Mesothelial cell of epicardium (in vitro differentiated cells): Measurements from ENCODE around the gene MRPL40. TPM values are rescaled to one million over a fixed set of nuclear protein-coding genes. Genes with fewer than 3 reads are reported as not detected.

Experiments used
- DNase-seq, 2 experiments: peaks; one replicate each; pipeline ENCODE4 v3.0.0; 2021; ENCODE audit warnings: low spot score in 2 of 2; ENCODE audit not compliant: unreplicated experiment in 2 of 2
- H3K27ac Mint-ChIP-seq: 2 replicates; pipeline ENCODE4 v1.8.0; 2021; ENCODE audit warnings: mixed read lengths
- H3K27me3 Mint-ChIP-seq: 2 replicates; pipeline ENCODE4 v1.8.0; 2021; ENCODE audit warnings: low read depth, mixed read lengths
- H3K36me3 Mint-ChIP-seq: 2 replicates; pipeline ENCODE4 v1.8.0; 2021; ENCODE audit warnings: mixed read lengths
- H3K4me1 Mint-ChIP-seq: 2 replicates; pipeline ENCODE4 v1.8.0; 2021; ENCODE audit warnings: mixed read lengths
- H3K4me3 Mint-ChIP-seq: 2 replicates; pipeline ENCODE4 v1.8.0; 2021; ENCODE audit warnings: mild to moderate bottlenecking, moderate library complexity, mixed read lengths
- H3K9me3 Mint-ChIP-seq: 2 replicates; pipeline ENCODE4 v1.8.0; 2021; ENCODE audit warnings: mixed read lengths
- CTCF ChIP-seq: fragments of 200-600 bp; sonication (generic); IDR thresholded peaks from one replicate; pipeline ENCODE4 v1.5.0; 2021; ENCODE audit warnings: antibody characterized with exemption; ENCODE audit not compliant: unreplicated experiment
- total RNA-seq: library from RNA; stranded (reverse); gene quantifications from 3 replicates; pipeline ENCODE4 v1.2.1, GENCODE V29; 2021

The MRPL40 gene
- total RNA-seq, 1 donor from 2014 or later: 19.1 TPM

GRCh38 chr22:19402642-19403191 lies 29.6 kb upstream of the MRPL40 start:
- H3K4me1 Mint-ChIP-seq: peaks cover 15% of the 10 kb centered on the region
- no peaks in the 10 kb centered on the region for H3K9me3 Mint-ChIP-seq
- H3K36me3 Mint-ChIP-seq: peaks cover 9% of the 10 kb centered on the region
- H3K27ac Mint-ChIP-seq: no peak overlapping the region
- DNase-seq: no peak
- no peak for TF ChIP-seq CTCF
- H3K4me3 Mint-ChIP-seq: no peak overlapping the region
- H3K27me3 Mint-ChIP-seq: no peaks in the 10 kb centered on the region

GRCh38 chr22:19404676-19405075 lies 27.7 kb upstream of the MRPL40 start:
- Mint-ChIP-seq H3K27ac (no peak overlapping the region), H3K4me3 (no peak overlapping the region), H3K4me1 (peaks cover 25% of the 10 kb centered on the region), H3K9me3 (no peaks in the 10 kb centered on the region), H3K36me3 (peaks cover 13% of the 10 kb centered on the region), H3K27me3 (no peaks in the 10 kb centered on the region)
- no peak for DNase-seq
- no peak for TF ChIP-seq CTCF

DNA sequence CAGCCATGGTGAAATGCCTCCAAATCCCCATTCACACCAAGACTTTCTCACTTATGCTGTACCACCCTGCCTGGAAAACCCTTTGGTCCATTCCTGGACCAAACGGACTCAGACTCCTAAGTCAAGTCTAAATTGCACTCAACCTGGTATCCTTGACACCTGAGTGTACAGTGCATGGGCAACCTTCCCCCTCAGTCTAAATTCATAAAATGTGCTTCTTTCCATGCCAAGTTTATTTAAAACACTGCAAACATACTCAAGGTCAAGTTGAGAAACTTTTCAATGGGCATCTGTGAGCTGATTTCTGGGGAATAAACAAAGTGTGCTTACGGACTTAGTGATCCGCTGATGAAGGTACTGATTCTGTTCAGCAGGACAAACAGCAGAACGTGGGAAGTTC lies 27.2 kb upstream of the MRPL40 start:
- no peak overlapping the region for H3K4me3 Mint-ChIP-seq
- no peak for TF ChIP-seq CTCF
- H3K9me3 Mint-ChIP-seq: no peaks in the 10 kb centered on the region
- H3K4me1 Mint-ChIP-seq: peaks cover 25% of the 10 kb centered on the region
- H3K27me3 Mint-ChIP-seq: no peaks in the 10 kb centered on the region
- peaks cover 13% of the 10 kb centered on the region for H3K36me3 Mint-ChIP-seq
- no peak for DNase-seq
- no peak overlapping the region for H3K27ac Mint-ChIP-seq

DNA sequence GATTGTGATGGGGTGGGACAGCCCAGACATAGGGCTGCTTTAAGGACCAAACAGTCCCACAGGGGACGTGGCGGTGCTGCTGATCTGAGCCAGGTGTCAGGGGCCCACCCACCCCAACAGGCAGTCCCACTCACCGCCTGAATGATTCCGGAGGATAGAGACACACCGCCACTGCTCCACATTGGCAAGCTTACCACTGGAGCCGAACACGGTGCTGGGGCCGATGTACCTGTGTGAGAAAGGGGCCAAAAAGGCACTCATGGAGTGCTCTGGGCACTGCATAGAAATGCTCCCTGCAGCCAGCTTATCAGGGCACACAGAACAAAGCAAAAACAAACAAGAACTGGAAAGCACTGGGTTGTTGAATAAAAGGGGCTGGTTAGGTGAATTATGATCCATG lies 26.7 kb upstream of the MRPL40 start:
- H3K27me3 Mint-ChIP-seq: no peaks in the 10 kb centered on the region
- no peak for DNase-seq
- no peak overlapping the region for H3K4me3 Mint-ChIP-seq
- H3K4me1 Mint-ChIP-seq: peaks cover 25% of the 10 kb centered on the region
- TF ChIP-seq CTCF: no peak
- no peaks in the 10 kb centered on the region for H3K9me3 Mint-ChIP-seq
- H3K27ac Mint-ChIP-seq: no peak overlapping the region
- peaks cover 13% of the 10 kb centered on the region for H3K36me3 Mint-ChIP-seq

- DNase-seq: no peak
- Mint-ChIP-seq H3K4me1 (peaks cover 25% of the 10 kb centered on the region), H3K4me3 (no peak overlapping the region), H3K36me3 (peaks cover 13% of the 10 kb centered on the region), H3K27me3 (no peaks in the 10 kb centered on the region), H3K9me3 (no peaks in the 10 kb centered on the region), H3K27ac (peak overlapping the region; percentile 9)
- TF ChIP-seq CTCF: no peak
These were observed 26.0 kb upstream of the MRPL40 start for GRCh38 chr22:19406281-19406811.
